ENCODE measurements around the gene PXDN.
A peak's percentile ranks its signal among the peaks of the same experiment; 100 is the strongest.

The PXDN gene

GRCh38 chr2:1747065-1747941 lies 3.0 kb upstream of the PXDN start:
- no peaks in the 10 kb centered on the region for H3K9me3 ChIP-seq (ENCODE audit: control insufficient read depth, insufficient read depth, low read length)
- H3K4me1 ChIP-seq (ENCODE audit: control insufficient read depth, insufficient read depth, low read length), result peaks cover 5% of the 10 kb centered on the region; the same call in 1 of the 2 replicates
- WGBS (ENCODE audit: insufficient coverage, insufficient read length), result no CpG with 5 or more reads among the region's 26 CpGs
- H3K27ac ChIP-seq (ENCODE audit: low read length), result no peak overlapping the region
- H3K36me3 ChIP-seq (ENCODE audit: control insufficient read depth, insufficient read depth, low read length), result no peaks in the 10 kb centered on the region; the same call in 1 of the 2 replicates
- H3K27me3 ChIP-seq (ENCODE audit: control insufficient read depth, insufficient read depth, low read length), result no peaks in the 10 kb centered on the region
- no peak for DNase-seq (ENCODE audit: low read depth, low spot score)
- no peak overlapping the region for H3K4me3 ChIP-seq (ENCODE audit: low read length)

GRCh38 chr2:1746174-1747064 lies 2.1 kb upstream of the PXDN start:
- Histone ChIP-seq H3K36me3 (ENCODE audit: control insufficient read depth, insufficient read depth, low read length) (no peaks in the 10 kb centered on the region; the same call in 1 of the 2 replicates), H3K9me3 (ENCODE audit: control insufficient read depth, insufficient read depth, low read length) (no peaks in the 10 kb centered on the region), H3K27me3 (ENCODE audit: control insufficient read depth, insufficient read depth, low read length) (no peaks in the 10 kb centered on the region), H3K27ac (ENCODE audit: low read length) (no peak overlapping the region), H3K4me3 (ENCODE audit: low read length) (no peak overlapping the region), H3K4me1 (ENCODE audit: control insufficient read depth, insufficient read depth, low read length) (peaks cover 7% of the 10 kb centered on the region)
- DNase-seq (ENCODE audit: low read depth, low spot score), result no peak
- WGBS (ENCODE audit: insufficient coverage, insufficient read length), result no CpG with 5 or more reads among the region's 9 CpGs

GRCh38 chr2:1745171-1746023 lies 1.1 kb upstream of the PXDN start:
- H3K27ac ChIP-seq (ENCODE audit: low read length), result no peak overlapping the region
- no peaks in the 10 kb centered on the region for H3K9me3 ChIP-seq (ENCODE audit: control insufficient read depth, insufficient read depth, low read length)
- WGBS (ENCODE audit: insufficient coverage, insufficient read length), result no CpG with 5 or more reads among the region's 26 CpGs
- peaks cover 5% of the 10 kb centered on the region for H3K4me1 ChIP-seq (ENCODE audit: control insufficient read depth, insufficient read depth, low read length)
- no peak overlapping the region for H3K4me3 ChIP-seq (ENCODE audit: low read length)
- no peak for DNase-seq (ENCODE audit: low read depth, low spot score)
- no peaks in the 10 kb centered on the region for H3K27me3 ChIP-seq (ENCODE audit: control insufficient read depth, insufficient read depth, low read length)
- H3K36me3 ChIP-seq (ENCODE audit: control insufficient read depth, insufficient read depth, low read length), result no peaks in the 10 kb centered on the region; the same call in 1 of the 2 replicates

- no peak for DNase-seq (ENCODE audit: low read depth, low spot score)
- no peak overlapping the region for H3K27ac ChIP-seq (ENCODE audit: low read length)
- no CpG with 5 or more reads among the region's 33 CpGs for WGBS (ENCODE audit: insufficient coverage, insufficient read length)
These were observed 217 bp downstream of the PXDN start for GRCh38 chr2:1744151-1744445.

GRCh38 chr2:1743396-1744150 lies 742 bp downstream of the PXDN start:
- DNase-seq (ENCODE audit: low read depth, low spot score), result no peak
- Histone ChIP-seq H3K27ac (ENCODE audit: low read length) (no peak overlapping the region), H3K4me1 (ENCODE audit: control insufficient read depth, insufficient read depth, low read length) (peaks cover 5% of the 10 kb centered on the region), H3K9me3 (ENCODE audit: control insufficient read depth, insufficient read depth, low read length) (no peaks in the 10 kb centered on the region), H3K4me3 (ENCODE audit: low read length) (peak overlapping the region; percentile 67), H3K27me3 (ENCODE audit: control insufficient read depth, insufficient read depth, low read length) (no peaks in the 10 kb centered on the region), H3K36me3 (ENCODE audit: control insufficient read depth, insufficient read depth, low read length) (no peaks in the 10 kb centered on the region; the same call in 1 of the 2 replicates)
- WGBS (ENCODE audit: insufficient coverage, insufficient read length), result no CpG with 5 or more reads among the region's 71 CpGs

More at GRCh38 chr2:1744151-1744445, 217 bp downstream of the PXDN start:
- H3K27me3 ChIP-seq (ENCODE audit: control insufficient read depth, insufficient read depth, low read length), result no peaks in the 10 kb centered on the region
- H3K4me3 ChIP-seq (ENCODE audit: low read length), result peak overlapping the region; percentile 67; the same call in 1 of the 2 replicates
- H3K36me3 ChIP-seq (ENCODE audit: control insufficient read depth, insufficient read depth, low read length), result no peaks in the 10 kb centered on the region; the same call in 1 of the 2 replicates
- peaks cover 5% of the 10 kb centered on the region for H3K4me1 ChIP-seq (ENCODE audit: control insufficient read depth, insufficient read depth, low read length)
- no peaks in the 10 kb centered on the region for H3K9me3 ChIP-seq (ENCODE audit: control insufficient read depth, insufficient read depth, low read length)

- no peak for DNase-seq (ENCODE audit: low read depth, low spot score)
- Histone ChIP-seq H3K4me3 (ENCODE audit: low read length) (peak overlapping the region; percentile 67), H3K4me1 (ENCODE audit: control insufficient read depth, insufficient read depth, low read length) (peaks cover 5% of the 10 kb centered on the region), H3K9me3 (ENCODE audit: control insufficient read depth, insufficient read depth, low read length) (no peaks in the 10 kb centered on the region), H3K27ac (ENCODE audit: low read length) (no peak overlapping the region), H3K36me3 (ENCODE audit: control insufficient read depth, insufficient read depth, low read length) (no peaks in the 10 kb centered on the region; the same call in 1 of the 2 replicates), H3K27me3 (ENCODE audit: control insufficient read depth, insufficient read depth, low read length) (no peaks in the 10 kb centered on the region)
- no CpG with 5 or more reads among the region's 54 CpGs for WGBS (ENCODE audit: insufficient coverage, insufficient read length)
These were observed 1.5 kb downstream of the PXDN start for GRCh38 chr2:1742681-1743395.

GRCh38 chr2:1742301-1742680 lies 2.0 kb downstream of the PXDN start:
- WGBS (ENCODE audit: insufficient coverage, insufficient read length), result no CpG with 5 or more reads among the region's 13 CpGs
- Histone ChIP-seq H3K4me1 (ENCODE audit: control insufficient read depth, insufficient read depth, low read length) (peaks cover 5% of the 10 kb centered on the region), H3K36me3 (ENCODE audit: control insufficient read depth, insufficient read depth, low read length) (no peaks in the 10 kb centered on the region; the same call in 1 of the 2 replicates)

GRCh38 chr2:1741851-1742250 lies 2.5 kb downstream of the PXDN start:
- H3K9me3 ChIP-seq (ENCODE audit: control insufficient read depth, insufficient read depth, low read length), result no peaks in the 10 kb centered on the region
- WGBS (ENCODE audit: insufficient coverage, insufficient read length), result no CpG with 5 or more reads among the region's 14 CpGs
- peaks cover 5% of the 10 kb centered on the region for H3K4me1 ChIP-seq (ENCODE audit: control insufficient read depth, insufficient read depth, low read length)
- no peaks in the 10 kb centered on the region for H3K27me3 ChIP-seq (ENCODE audit: control insufficient read depth, insufficient read depth, low read length)
- no peak for DNase-seq (ENCODE audit: low read depth, low spot score)
- no peaks in the 10 kb centered on the region; the same call in 1 of the 2 replicates for H3K36me3 ChIP-seq (ENCODE audit: control insufficient read depth, insufficient read depth, low read length)
- no peak overlapping the region for H3K27ac ChIP-seq (ENCODE audit: low read length)
- no peak overlapping the region for H3K4me3 ChIP-seq (ENCODE audit: low read length)

More at GRCh38 chr2:1742301-1742680, 2.0 kb downstream of the PXDN start:
- peak overlapping the region; percentile 67; the same call in 1 of the 2 replicates for H3K4me3 ChIP-seq (ENCODE audit: low read length)
- no peaks in the 10 kb centered on the region for H3K27me3 ChIP-seq (ENCODE audit: control insufficient read depth, insufficient read depth, low read length)
- H3K9me3 ChIP-seq (ENCODE audit: control insufficient read depth, insufficient read depth, low read length), result no peaks in the 10 kb centered on the region
- DNase-seq (ENCODE audit: low read depth, low spot score), result no peak
- H3K27ac ChIP-seq (ENCODE audit: low read length), result no peak overlapping the region
